RWPE1 (cell line): ENCODE data around the gene FUT3.
A peak's percentile ranks its signal among the peaks of the same experiment; 100 is the strongest.
"Not testable (repeated sequence)": the region's sequence is repeated elsewhere in the genome, so short reads cannot be mapped to it uniquely, and the experiment has no call there.

Experiments used
- CTCF ChIA-PET: fragments of 350-600 bp; sonication (Branson Sonifier 250); formaldehyde crosslinking; extraction: SDS; loops from one replicate; lab custom pipeline; 2021; lab: Yijun Ruan, JAX
- POLR2A ChIA-PET: fragments of 400-600 bp; formaldehyde crosslinking; extraction: SDS; loops from one replicate; lab custom pipeline; 2020; ENCODE audit warnings: antibody characterized with exemption; ENCODE audit not compliant: low non-redundant PET; lab: Yijun Ruan, JAX
- DNase-seq: peaks from one replicate; pipeline ENCODE4 v3.0.0; 2012; ENCODE audit warnings: low spot score
- H3K27ac ChIP-seq: fragments of 450-650 bp; 2 replicates; pipeline ENCODE4 v1.5.1; 2017
- TF ChIP-seq, protein P1 (sequence below): fragments of 450-650 bp; conservative IDR thresholded peaks from 2 replicates; pipeline ENCODE4 v1.5.1; 2017; ENCODE audit warnings: low read depth, mild to moderate bottlenecking

The FUT3 gene

DNA sequence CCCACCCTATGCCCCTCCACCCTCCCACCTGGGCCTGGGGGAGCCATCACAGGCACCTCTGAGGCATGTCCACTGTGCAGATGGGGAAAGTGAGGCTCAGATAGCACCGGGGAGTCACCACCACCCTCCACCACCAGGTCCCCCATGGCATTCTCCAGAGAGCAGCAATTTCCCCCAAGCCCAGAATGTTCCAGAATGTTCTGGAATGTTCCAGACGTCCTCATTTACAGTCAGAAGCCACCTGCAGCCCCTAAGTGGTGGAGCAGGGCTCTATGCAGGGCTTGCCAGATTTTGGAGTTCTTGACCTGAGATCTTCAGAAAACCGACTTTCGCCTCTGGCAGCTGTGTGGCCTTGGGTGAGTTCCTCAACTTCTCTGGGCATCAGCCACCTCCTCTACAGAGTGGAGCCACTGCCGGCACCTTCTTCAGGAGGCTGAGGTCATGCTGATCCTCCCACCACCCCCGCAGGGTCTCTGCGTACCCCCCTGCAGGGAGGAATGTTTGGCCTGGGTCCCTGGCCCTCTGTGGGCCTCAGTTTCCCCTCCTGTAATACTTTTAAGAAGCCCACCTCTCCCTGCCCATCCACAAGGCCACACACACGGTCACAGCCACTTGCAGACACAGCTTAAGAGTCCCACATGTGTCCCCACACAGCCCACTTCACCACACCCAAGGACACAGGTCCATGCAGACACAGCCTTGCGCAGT is 12.9 kb upstream of the FUT3 start:
- ChIA-PET POLR2A (no interaction called here), CTCF (interaction anchor here (0.6 to 0.7 kb wide), 2 partner anchors 77 to 416 kb away, joined by 3 to 5 read pairs; no protein-coding TSS in a partner anchor)
- H3K27ac ChIP-seq, result no peak overlapping the region
- DNase-seq, result no peak
- TF ChIP-seq, protein P1, sequence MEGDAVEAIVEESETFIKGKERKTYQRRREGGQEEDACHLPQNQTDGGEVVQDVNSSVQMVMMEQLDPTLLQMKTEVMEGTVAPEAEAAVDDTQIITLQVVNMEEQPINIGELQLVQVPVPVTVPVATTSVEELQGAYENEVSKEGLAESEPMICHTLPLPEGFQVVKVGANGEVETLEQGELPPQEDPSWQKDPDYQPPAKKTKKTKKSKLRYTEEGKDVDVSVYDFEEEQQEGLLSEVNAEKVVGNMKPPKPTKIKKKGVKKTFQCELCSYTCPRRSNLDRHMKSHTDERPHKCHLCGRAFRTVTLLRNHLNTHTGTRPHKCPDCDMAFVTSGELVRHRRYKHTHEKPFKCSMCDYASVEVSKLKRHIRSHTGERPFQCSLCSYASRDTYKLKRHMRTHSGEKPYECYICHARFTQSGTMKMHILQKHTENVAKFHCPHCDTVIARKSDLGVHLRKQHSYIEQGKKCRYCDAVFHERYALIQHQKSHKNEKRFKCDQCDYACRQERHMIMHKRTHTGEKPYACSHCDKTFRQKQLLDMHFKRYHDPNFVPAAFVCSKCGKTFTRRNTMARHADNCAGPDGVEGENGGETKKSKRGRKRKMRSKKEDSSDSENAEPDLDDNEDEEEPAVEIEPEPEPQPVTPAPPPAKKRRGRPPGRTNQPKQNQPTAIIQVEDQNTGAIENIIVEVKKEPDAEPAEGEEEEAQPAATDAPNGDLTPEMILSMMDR, result no peak

DNA sequence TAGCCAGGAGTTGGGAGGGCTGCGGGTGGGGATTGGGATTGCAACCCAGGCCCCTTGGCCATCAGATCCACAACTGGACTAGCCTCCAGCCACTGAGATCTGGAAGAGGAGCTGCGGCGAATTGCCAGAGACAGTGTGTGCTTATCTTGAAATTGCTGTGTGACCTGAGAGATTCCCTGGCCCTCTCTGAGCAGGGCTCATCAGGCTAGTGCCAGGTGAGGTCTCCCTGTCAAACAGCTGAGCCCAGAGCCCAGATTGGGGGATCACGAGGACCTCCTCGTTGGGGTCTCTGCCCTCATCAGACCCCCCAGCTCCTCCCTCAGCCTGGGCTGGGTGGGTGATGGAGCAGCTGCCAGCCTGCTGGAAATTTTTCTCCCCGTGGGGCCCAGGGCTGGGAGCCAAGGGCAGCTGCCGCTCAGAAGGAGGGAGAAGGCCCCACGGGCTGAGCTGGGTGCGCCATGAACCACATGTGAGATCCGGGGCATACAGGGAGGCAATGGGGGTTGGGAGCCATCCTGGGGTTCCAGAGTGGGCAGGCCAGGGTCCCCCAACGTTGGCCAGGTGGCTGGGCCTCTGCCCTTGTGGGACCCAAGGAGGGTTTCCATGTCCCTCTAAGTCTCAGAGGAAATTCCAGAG is 11.9 kb upstream of the FUT3 start:
- ChIA-PET CTCF (interaction anchor here (0.7 kb wide), 1 partner anchor 417 kb away, joined by 3 read pairs; no protein-coding TSS in a partner anchor), POLR2A (no interaction called here)
- DNase-seq, result no peak
- H3K27ac ChIP-seq, result no peak overlapping the region
- TF ChIP-seq, protein P1, result no peak

DNA sequence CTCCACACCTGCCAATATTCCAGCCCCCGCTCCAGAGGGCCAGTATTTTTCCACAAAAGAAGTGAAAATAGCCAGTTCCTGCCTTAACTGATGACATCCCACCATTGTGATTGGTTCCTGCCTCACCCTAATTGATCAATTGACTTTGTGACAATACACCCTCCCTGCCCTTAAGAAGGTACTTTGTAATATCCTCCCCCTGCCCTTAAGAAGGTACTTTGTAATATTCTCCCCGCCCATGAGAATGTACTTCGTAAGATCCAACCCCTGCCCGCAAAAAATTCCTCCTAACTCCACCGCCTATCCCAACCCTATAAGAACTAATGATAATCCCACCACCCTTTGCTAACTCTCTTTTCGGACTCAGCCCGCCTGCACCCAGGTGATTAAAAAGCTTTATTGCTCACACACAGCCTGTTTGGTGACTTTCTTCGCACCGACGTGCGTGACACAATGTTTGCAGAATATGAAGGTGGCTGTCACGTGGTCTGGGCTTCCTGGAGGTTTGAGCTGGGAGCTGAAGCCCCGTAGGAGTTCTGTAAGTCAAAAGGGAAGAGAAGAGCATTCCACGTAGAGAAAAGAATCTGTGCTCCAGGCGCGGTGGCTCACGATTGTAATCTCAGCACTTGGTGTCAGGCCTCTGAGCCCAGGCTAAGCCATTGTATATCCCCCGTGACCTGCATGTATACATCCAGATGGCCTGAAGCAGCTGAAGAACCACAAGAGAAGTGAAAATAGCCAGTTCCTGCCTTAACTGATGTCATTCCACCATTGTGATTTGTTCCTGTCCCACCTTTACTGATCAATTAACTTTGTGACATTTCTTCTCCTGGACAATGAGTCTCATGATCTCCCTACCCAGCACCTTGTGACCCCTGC is 6.2 kb upstream of the FUT3 start:
- no peak for DNase-seq
- TF ChIP-seq, protein P1, result no peak
- CTCF ChIA-PET, result interaction anchor here (0.6 kb wide), 1 partner anchor 27 kb away, joined by 4 read pairs; no protein-coding TSS in a partner anchor
- POLR2A ChIA-PET, result no interaction called here
- H3K27ac ChIP-seq, result no peak overlapping the region

DNA sequence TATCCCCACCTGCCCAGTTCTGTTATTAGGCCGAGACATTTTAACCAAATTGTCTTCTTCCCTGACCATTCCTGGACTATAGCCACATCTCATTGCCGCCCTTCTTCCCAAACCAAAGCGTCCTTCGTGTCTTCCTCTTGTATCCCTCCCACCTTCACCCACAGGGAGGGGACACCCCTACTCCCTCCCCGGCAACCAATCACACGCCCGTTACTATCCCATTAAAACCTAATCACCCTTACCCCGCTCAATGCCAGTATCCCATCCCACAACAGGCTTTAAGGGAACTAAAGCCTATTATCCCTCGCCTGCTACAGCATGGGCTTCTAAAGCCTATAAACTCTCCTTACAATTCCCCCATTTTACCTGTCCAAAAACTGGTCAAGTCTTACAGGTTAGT is 3.9 kb upstream of the FUT3 start:
- CTCF ChIA-PET, H3K27ac ChIP-seq, DNase-seq: not testable (repeated sequence)

DNA sequence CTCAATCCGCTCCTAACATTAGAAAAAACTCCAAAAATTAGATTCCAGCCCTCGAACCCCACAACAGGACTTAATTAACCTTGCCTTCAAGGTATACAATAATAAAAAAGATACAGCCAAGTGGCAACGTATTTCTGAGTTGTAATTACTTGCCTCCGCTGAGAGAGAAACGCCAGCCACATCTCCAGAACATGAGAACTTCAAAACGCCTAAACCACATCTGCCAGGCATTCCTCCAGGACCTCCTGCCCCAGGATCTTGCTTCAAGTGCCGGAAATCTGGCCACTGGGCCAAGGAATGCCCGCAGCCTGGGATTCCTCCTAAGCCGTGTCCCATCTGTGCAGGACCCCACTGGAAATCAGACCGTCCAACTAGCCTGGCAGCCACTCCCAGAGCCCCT is 2.9 kb upstream of the FUT3 start:
- H3K27ac ChIP-seq, DNase-seq, CTCF ChIA-PET, POLR2A ChIA-PET: not testable (repeated sequence)

More for the DNA sequence above, 3.9 kb upstream of the FUT3 start:
- POLR2A ChIA-PET, result not testable (repeated sequence)

DNA sequence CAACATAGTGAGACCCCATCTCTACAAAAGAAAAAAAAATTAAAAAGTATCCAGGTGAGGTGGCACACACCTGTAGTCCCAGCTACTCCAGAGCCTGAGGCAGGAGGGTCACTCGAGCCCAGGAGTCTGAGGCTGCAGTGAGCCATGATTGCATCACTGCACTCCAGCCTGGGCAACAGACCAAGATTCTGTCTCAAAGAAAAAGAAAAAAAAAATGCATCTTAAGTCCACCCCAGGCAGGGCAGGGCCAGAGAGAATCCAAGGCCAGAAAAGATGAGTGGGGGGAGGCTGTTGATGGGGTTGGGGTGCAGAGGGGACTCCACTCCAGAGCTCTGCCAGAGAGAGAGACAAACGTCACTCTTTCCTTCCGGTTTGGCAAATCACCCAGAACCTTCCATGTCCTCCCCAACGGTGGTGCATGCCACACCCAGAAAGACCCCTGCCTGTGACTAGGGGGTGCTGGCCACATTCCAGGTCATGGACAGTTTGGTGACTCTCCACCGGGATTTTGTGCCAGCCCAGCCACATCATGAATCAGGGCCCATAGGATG is 431 bp downstream of the FUT3 start:
- peak; percentile 29 for DNase-seq
- ChIA-PET CTCF (interaction anchor here (0.9 kb wide), 1 partner anchor 47 kb away, joined by 3 read pairs; no protein-coding TSS in a partner anchor), POLR2A (no interaction called here)
- no peak overlapping the region for H3K27ac ChIP-seq
- TF ChIP-seq, protein P1, result no peak

DNA sequence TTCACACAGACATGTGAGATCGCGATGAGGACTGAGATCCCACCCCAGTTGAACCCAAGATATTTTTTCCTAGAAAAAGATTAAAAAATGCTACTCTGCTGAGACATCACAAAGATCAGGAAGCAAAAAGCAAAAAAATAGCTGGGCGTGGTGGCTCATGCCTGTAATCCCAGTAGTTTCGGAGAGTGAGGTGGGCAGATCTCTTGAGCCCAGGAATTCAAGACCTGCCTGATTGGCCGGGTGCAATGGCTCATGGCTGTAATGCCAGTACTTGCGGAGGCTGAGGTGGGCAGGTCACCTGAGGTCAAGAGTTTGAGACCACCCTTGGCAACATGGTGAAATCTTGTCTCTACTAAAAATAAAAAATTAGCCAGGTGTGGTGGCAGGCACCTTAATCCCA is 1.1 kb downstream of the FUT3 start:
- ChIA-PET CTCF (interaction anchor here (0.6 kb wide), 1 partner anchor 45 kb away, joined by 4 read pairs; no protein-coding TSS in a partner anchor), POLR2A (no interaction called here)
- TF ChIP-seq, protein P1, result no peak
- DNase-seq, result no peak
- H3K27ac ChIP-seq, result no peak overlapping the region

DNA sequence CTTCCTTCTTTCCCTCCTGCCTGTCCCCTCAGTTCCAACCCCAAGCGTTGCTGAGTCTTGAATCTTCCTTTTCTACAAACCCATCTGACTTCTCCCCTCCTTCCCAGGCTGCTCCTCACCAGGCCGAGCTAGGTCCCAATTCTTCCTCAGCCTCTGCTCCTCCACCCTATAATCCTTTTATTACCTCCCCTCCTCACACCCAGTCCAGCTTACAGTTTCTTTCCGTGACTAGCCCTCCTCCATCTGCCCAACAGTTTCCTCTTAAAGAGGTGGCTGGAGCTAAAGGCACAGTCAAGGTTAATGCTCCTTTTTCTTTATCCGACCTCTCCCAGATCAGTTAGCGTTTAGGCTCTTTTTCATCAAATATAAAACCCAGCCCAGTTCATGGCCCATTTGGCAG is 2.6 kb downstream of the FUT3 start:
- POLR2A ChIA-PET, DNase-seq, H3K27ac ChIP-seq, CTCF ChIA-PET: not testable (repeated sequence)

DNA sequence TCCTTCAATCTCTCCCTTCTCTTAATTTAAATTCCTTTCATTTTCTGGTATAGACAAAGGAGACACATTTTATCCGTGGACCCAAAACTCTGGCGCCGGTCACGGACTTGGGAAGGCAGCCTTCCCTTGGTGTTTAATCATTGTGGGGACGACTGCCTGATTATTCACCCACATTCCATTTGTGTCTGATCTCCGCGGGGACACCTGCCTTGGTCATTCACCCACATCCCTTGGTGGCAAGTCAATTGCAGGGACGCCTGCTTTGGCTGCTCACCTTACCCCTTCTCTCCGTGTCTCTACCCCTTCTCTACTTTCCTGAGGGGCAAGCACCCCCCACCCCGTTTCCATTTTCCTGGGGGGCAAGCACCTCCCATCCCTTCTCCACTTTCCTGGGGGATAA is 3.4 kb downstream of the FUT3 start:
- CTCF ChIA-PET, H3K27ac ChIP-seq, POLR2A ChIA-PET, DNase-seq: not testable (repeated sequence)
